Activated naive CD4-positive, alpha-beta T cell treated with anti-CD3 and anti-CD28 coated beads, Interleukin-2, amount 10 ng/mL, durations not matched to agents 7 days and 5 days (primary cell): ENCODE data around the gene ERBIN.

Experiments used
- CTCF ChIA-PET: fragments of 350-600 bp; sonication (Branson Sonifier 250); formaldehyde crosslinking; loops from one replicate; lab custom pipeline; 2021; ENCODE audit warnings: antibody characterized with exemption; lab: Charles Lee
- DNase-seq: peaks from one replicate; pipeline ENCODE4 v3.0.0-alpha.2; 2020
- H3K27ac Mint-ChIP-seq: one replicate; pipeline ENCODE4 v1.8.0; 2021; ENCODE audit warnings: mild to moderate bottlenecking, moderate library complexity, mixed read lengths
- H3K27me3 Mint-ChIP-seq: one replicate; pipeline ENCODE4 v1.8.0; 2021; ENCODE audit warnings: mild to moderate bottlenecking, mixed read lengths
- H3K36me3 Mint-ChIP-seq: one replicate; pipeline ENCODE4 v1.8.0; 2021; ENCODE audit warnings: mixed read lengths
- H3K4me1 Mint-ChIP-seq: one replicate; pipeline ENCODE4 v1.8.0; 2021; ENCODE audit warnings: mixed read lengths
- H3K4me3 Mint-ChIP-seq: one replicate; pipeline ENCODE4 v1.8.0; 2021; ENCODE audit warnings: mild to moderate bottlenecking, moderate library complexity, mixed read lengths
- H3K9me3 Mint-ChIP-seq: one replicate; pipeline ENCODE4 v1.8.0; 2021; ENCODE audit warnings: mixed read lengths

Gene ERBIN

GRCh38 chr5:66122379-66123034 is 196.1 kb downstream of the ERBIN start:
- H3K4me1 Mint-ChIP-seq: no peaks in the 10 kb centered on the region
- H3K27me3 Mint-ChIP-seq: no peaks in the 10 kb centered on the region
- no peaks in the 10 kb centered on the region for H3K9me3 Mint-ChIP-seq
- no peak overlapping the region for H3K27ac Mint-ChIP-seq
- CTCF ChIA-PET: no interaction called here
- DNase-seq: no peak
- no peak overlapping the region for H3K4me3 Mint-ChIP-seq
- H3K36me3 Mint-ChIP-seq: no peaks in the 10 kb centered on the region

- peaks cover 3% of the 10 kb centered on the region for H3K9me3 Mint-ChIP-seq
- no peak for DNase-seq
- no peaks in the 10 kb centered on the region for H3K27me3 Mint-ChIP-seq
- CTCF ChIA-PET: no interaction called here
- H3K36me3 Mint-ChIP-seq: no peaks in the 10 kb centered on the region
- H3K4me3 Mint-ChIP-seq: no peak overlapping the region
- no peaks in the 10 kb centered on the region for H3K4me1 Mint-ChIP-seq
- no peak overlapping the region for H3K27ac Mint-ChIP-seq
Measured at GRCh38 chr5:66129144-66129543, 202.8 kb downstream of the ERBIN start.

GRCh38 chr5:66130493-66130892 is 204.1 kb downstream of the ERBIN start:
- Mint-ChIP-seq H3K4me3 (no peak overlapping the region), H3K9me3 (peaks cover 3% of the 10 kb centered on the region), H3K4me1 (no peaks in the 10 kb centered on the region), H3K27ac (no peak overlapping the region), H3K27me3 (no peaks in the 10 kb centered on the region), H3K36me3 (no peaks in the 10 kb centered on the region)
- CTCF ChIA-PET: no interaction called here
- DNase-seq: no peak
